Suprapubic skin (tissue), 4 donors: ENCODE data around the gene OARD1. TPM values are rescaled to one million over a fixed set of nuclear protein-coding genes. Genes with fewer than 3 reads are reported as not detected.

Experiments
- DNase-seq, 2 donors: peaks; one replicate each; pipeline ENCODE4 v3.0.0-alpha.2; 2019; ENCODE audit warnings: low spot score in 2 of 2
- H3K27ac ChIP-seq: fragments of 200-600 bp; sonication (generic); one replicate; pipeline ENCODE4 v1.5.1; 2019
- H3K27me3 ChIP-seq: fragments of 200-600 bp; sonication (generic); one replicate; pipeline ENCODE4 v1.5.1; 2019
- H3K36me3 ChIP-seq: fragments of 200-600 bp; sonication (generic); one replicate; pipeline ENCODE4 v1.5.1; 2019
- H3K4me1 ChIP-seq: fragments of 200-600 bp; sonication (generic); one replicate; pipeline ENCODE4 v1.5.1; 2019
- H3K4me3 ChIP-seq: fragments of 200-600 bp; sonication (generic); one replicate; pipeline ENCODE4 v1.5.1; 2019; ENCODE audit warnings: mild to moderate bottlenecking
- H3K9me3 ChIP-seq: fragments of 200-600 bp; sonication (generic); one replicate; pipeline ENCODE4 v1.5.1; 2019
- EP300 ChIP-seq: sonication (generic); formaldehyde crosslinking; IDR thresholded peaks from one replicate; pipeline ENCODE4 v1.6.1; 2017; ENCODE audit warnings: antibody characterized with exemption
- POLR2A ChIP-seq, 2 donors: fragments of 450-650 bp; IDR thresholded peaks; one replicate each; pipeline ENCODE4 v1.6.1; 2017; ENCODE audit warnings: antibody characterized with exemption in 2 of 2, mild to moderate bottlenecking in 2 of 2, moderate library complexity in 2 of 2
- POLR2AphosphoS5 ChIP-seq, 3 donors: sonication (generic); formaldehyde crosslinking; IDR thresholded peaks; one replicate each; pipeline ENCODE4 v1.6.1; 2017; ENCODE audit warnings: antibody characterized with exemption in 3 of 3
- WGBS: methylation state at CpG from one replicate; pipeline ENCODE4 v1.1.5; 2018; 5-methylcytosine and 5-hydroxymethylcytosine counted together
- total RNA-seq, 4 donors: library from RNA; depleted of rRNA; stranded (reverse); fragments of >200 nt; gene quantifications; one replicate each; pipeline ENCODE4 v1.1.0, GENCODE V29; 2016
- TF ChIP-seq, protein P1 (sequence below), 2 donors: fragments of 200-600 bp in 1 of 2; fragments of 450-650 bp in 1 of 2; sonication (generic) in 1 of 2; IDR thresholded peaks; one replicate each; pipeline ENCODE4 v1.5.1; 2016 to 2019; ENCODE audit warnings: antibody characterized with exemption in 2 of 2, mild to moderate bottlenecking in 1 of 2, moderate library complexity in 1 of 2

Gene OARD1
- total RNA-seq, 4 donors from 2014 or later, result 11.3 to 29.9 (median 20.6) TPM

DNA sequence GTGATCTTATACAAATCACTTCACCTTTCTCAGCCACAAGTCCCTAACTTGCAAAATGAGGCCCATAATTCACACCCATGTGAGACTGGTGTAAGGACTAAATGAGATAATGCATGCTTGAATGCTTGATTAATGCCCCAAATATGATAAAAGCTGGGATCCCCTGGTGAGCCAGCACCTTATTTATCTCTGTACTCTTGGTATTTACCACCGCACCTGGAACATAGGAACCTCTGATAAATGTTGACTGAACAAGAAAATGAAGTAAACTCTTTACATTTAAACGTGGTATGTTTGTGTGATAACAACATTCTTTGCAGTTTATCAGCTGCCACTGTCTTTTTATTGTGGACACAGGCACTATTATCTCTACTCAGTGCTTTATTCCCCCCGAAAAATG lies 21.6 kb downstream of the OARD1 start:
- H3K36me3 ChIP-seq, result no peaks in the 10 kb centered on the region
- 82% methylated on average over 3 of the region's 3 CpGs for WGBS
- H3K27me3 ChIP-seq, result no peaks in the 10 kb centered on the region
- H3K4me1 ChIP-seq, result no peaks in the 10 kb centered on the region
- H3K9me3 ChIP-seq, result no peaks in the 10 kb centered on the region
- H3K27ac ChIP-seq, result no peak overlapping the region
- H3K4me3 ChIP-seq, result no peak overlapping the region
- no peak for DNase-seq
- TF ChIP-seq POLR2A (IDR thresholded peaks at IDR 0.05), result no peak
- no peak for TF ChIP-seq EP300
- no peak for TF ChIP-seq POLR2AphosphoS5 (IDR thresholded peaks at IDR 0.05)
- TF ChIP-seq, protein P1, sequence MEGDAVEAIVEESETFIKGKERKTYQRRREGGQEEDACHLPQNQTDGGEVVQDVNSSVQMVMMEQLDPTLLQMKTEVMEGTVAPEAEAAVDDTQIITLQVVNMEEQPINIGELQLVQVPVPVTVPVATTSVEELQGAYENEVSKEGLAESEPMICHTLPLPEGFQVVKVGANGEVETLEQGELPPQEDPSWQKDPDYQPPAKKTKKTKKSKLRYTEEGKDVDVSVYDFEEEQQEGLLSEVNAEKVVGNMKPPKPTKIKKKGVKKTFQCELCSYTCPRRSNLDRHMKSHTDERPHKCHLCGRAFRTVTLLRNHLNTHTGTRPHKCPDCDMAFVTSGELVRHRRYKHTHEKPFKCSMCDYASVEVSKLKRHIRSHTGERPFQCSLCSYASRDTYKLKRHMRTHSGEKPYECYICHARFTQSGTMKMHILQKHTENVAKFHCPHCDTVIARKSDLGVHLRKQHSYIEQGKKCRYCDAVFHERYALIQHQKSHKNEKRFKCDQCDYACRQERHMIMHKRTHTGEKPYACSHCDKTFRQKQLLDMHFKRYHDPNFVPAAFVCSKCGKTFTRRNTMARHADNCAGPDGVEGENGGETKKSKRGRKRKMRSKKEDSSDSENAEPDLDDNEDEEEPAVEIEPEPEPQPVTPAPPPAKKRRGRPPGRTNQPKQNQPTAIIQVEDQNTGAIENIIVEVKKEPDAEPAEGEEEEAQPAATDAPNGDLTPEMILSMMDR (IDR thresholded peaks at IDR 0.05), result no peak

DNA sequence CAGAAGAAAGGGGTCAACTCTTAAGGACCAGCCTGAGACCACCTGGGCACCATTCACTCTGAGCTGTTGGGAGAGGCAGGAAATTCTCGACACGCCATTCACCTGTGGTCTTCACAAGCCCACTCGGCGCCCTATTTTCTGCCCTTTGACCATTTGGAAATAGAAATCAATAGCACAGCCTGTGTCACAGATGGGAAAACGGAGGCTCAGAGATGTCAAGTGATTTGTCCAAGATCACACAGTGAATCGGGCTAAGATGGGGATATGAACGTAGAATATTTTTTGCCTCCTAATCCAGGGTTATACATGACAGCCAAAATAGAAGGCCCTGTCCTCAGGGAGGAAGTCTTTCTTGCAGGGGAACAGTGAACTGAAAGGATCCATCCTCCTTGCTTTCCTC lies 22.2 kb downstream of the OARD1 start:
- WGBS, result 79% methylated on average over 7 of the region's 7 CpGs
- DNase-seq, result no peak
- Histone ChIP-seq H3K27me3 (no peaks in the 10 kb centered on the region), H3K9me3 (no peaks in the 10 kb centered on the region), H3K4me1 (no peaks in the 10 kb centered on the region), H3K4me3 (no peak overlapping the region), H3K36me3 (no peaks in the 10 kb centered on the region), H3K27ac (no peak overlapping the region)
- TF ChIP-seq, protein P1 (IDR thresholded peaks at IDR 0.05), result no peak
- TF ChIP-seq POLR2A (IDR thresholded peaks at IDR 0.05), result no peak
- TF ChIP-seq EP300, result no peak

DNA sequence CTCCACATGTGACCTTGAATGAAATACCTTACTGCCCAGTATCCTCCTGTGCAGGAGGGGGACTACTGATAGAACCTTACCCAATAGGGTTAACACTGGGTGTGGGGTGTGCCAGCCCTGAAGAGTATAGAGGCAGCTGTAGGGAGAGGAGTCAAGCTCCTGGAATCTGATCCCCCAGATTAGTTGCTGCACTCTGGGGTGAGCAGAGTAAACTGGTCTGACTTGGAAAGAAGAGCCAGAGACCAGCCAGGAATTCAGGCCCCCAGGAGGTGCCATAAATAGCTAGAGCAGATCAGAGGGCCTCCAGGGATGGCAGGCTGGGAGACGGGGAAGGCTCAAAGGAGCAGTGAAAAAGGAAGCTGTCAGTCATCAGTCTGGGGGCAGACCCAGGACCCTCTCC lies 22.6 kb downstream of the OARD1 start:
- H3K27me3 ChIP-seq, result no peaks in the 10 kb centered on the region
- H3K27ac ChIP-seq, result no peak overlapping the region
- no peak overlapping the region for H3K4me3 ChIP-seq
- WGBS, result 35% methylated on average over 1 of the region's 1 CpG
- H3K4me1 ChIP-seq, result no peaks in the 10 kb centered on the region
- TF ChIP-seq, protein P1 (IDR thresholded peaks at IDR 0.05), result no peak
- TF ChIP-seq POLR2A (IDR thresholded peaks at IDR 0.05) (no peak), POLR2AphosphoS5 (IDR thresholded peaks at IDR 0.05) (no peak), EP300 (no peak)
- no peak for DNase-seq
- H3K36me3 ChIP-seq, result no peaks in the 10 kb centered on the region
- H3K9me3 ChIP-seq, result no peaks in the 10 kb centered on the region

DNA sequence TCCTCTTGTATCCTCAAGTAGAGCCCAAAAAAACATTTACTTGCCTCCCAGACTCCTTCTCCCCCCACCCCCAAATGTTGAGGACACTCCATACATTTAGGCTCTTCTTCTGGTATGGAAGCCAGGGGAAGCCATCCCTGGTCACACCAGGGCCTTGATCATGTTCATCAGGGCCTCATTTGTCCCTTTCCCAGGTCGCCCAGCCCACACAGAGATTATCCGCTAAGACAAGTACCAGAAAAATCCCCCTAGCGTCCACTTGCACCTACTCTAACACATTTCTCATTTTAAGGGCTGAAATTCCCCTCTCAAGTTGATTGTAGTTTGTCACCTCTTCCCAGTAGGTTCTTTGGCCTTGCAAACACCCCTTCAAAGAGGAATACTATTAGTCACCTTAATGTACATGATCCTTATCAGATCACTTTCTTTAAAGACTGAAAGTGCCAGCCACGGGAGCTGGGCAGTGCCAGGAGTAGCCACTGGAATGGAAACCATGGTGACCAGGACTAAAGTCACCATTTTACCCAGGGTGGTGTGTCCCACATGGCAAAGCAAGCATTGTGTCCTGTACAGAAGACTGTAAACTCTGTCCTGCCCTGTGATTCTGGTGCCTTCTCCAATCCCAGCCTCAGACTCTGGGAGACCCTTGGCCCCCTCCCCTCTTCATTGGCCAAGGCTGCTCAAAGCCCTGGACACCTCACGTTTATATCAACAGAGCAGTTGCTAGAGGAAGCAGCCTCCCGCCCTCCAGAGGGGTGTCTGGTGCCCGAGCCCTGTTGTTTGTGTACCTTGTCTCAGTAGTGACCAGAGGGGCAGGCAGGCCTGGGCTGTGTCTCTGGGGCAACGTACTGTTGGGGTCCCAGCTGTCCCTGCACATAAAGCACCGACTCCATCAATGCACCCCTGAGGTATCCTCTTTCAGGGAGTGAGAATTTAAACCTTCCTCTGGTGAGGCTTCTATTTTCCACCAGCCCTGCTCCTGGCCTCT lies 24.1 kb downstream of the OARD1 start:
- no peak for DNase-seq
- TF ChIP-seq, protein P1 (IDR thresholded peaks at IDR 0.05), result no peak
- TF ChIP-seq POLR2AphosphoS5 (IDR thresholded peaks at IDR 0.05), result no peak
- TF ChIP-seq EP300, result no peak
- TF ChIP-seq POLR2A (IDR thresholded peaks at IDR 0.05), result no peak

DNA sequence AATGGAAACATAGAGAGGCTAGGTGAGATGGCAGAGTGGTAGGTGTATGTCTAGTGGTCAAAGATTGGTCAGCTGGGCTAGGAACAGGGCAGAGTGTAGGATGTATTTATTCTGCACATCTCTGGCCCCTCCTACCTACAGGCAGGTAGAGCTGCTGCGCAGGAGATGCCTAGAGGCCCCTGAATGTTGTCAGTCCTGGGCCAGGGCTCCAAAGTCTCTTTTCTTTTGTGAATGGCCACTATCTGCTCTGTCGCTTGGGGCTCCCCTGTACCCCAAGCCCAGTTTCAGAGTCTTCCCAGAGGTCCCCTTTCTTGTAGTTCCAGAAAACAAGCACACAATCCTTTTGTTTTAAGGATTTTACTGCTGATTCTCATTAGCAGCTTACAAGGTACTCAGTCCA lies 24.9 kb downstream of the OARD1 start:
- Histone ChIP-seq H3K9me3 (no peaks in the 10 kb centered on the region), H3K4me3 (no peak overlapping the region), H3K36me3 (no peaks in the 10 kb centered on the region), H3K4me1 (no peaks in the 10 kb centered on the region), H3K27ac (no peak overlapping the region), H3K27me3 (no peaks in the 10 kb centered on the region)
- TF ChIP-seq POLR2AphosphoS5 (IDR thresholded peaks at IDR 0.05), result no peak
- no peak for TF ChIP-seq POLR2A (IDR thresholded peaks at IDR 0.05)
- TF ChIP-seq EP300, result no peak
- TF ChIP-seq, protein P1 (IDR thresholded peaks at IDR 0.05), result no peak
- 97% methylated on average over 2 of the region's 2 CpGs for WGBS
- no peak for DNase-seq

More for the DNA sequence above, 24.1 kb downstream of the OARD1 start:
- Histone ChIP-seq H3K36me3 (no peaks in the 10 kb centered on the region), H3K27ac (no peak overlapping the region), H3K27me3 (no peaks in the 10 kb centered on the region), H3K4me1 (no peaks in the 10 kb centered on the region), H3K4me3 (no peak overlapping the region), H3K9me3 (no peaks in the 10 kb centered on the region)
- 76% methylated on average over 8 of the region's 9 CpGs for WGBS
